K562 (cell line): ENCODE results near the gene SERPINE1. TPM values are rescaled to one million over a fixed set of nuclear protein-coding genes. Genes with fewer than 3 reads are reported as not detected.

Experiments
- CBFA2T3 ChIP-seq: fragments of 450-650 bp; IDR thresholded peaks from 2 replicates; pipeline ENCODE4 v1.6.1; 2017
- CEBPB ChIP-seq: fragments of 450-650 bp; IDR thresholded peaks from 2 replicates; pipeline ENCODE4 v1.6.1; 2016; ENCODE audit warnings: missing genetic modification characterization, missing compliant biosample characterization
- KLF13 ChIP-seq: fragments of 450-650 bp; IDR thresholded peaks from 2 replicates; pipeline ENCODE4 v1.6.1; 2016; ENCODE audit warnings: missing genetic modification characterization, low read depth, mild to moderate bottlenecking, missing compliant biosample characterization, moderate library complexity, borderline replicate concordance
- MXI1 ChIP-seq: IDR thresholded peaks from 2 replicates; pipeline ENCODE4 v1.6.1; 2011; ENCODE audit warnings: low read depth, mild to moderate bottlenecking, improper control_type of control experiment, low read length
- POLR3G ChIP-seq: IDR thresholded peaks from 2 replicates; pipeline ENCODE4 v1.6.1; 2011; ENCODE audit not compliant: insufficient read length, insufficient replicate concordance; ENCODE audit errors: extremely low read depth
- SPI1 ChIP-seq: IDR thresholded peaks from 2 replicates; pipeline ENCODE4 v1.6.1; 2011; ENCODE audit warnings: low read depth, low read length, control low read depth, borderline replicate concordance
- ZNF146 ChIP-seq: IDR thresholded peaks from one replicate; pipeline ENCODE4 v1.6.1; 2018; ENCODE audit warnings: missing compliant biosample characterization; ENCODE audit not compliant: unreplicated experiment
- polyA plus RNA-seq, 8 experiments: library from polyadenylated mRNA; depleted of rRNA in 4 of 8; stranded (reverse) in 5 of 8; unstranded in 3 of 8; fragments of >200 nt; fragmentation: Nextera tagmentation in 2 of 8; fragmentation: Illumina TruSeq in 1 of 8; extraction: Ambion mirVana in 2 of 8; extraction: Trizol in 1 of 8; gene quantifications; 2 replicates each; pipeline versions ENCODE4 v1.2.1 to v1.2.3, GENCODE V29; 2011 to 2014; ENCODE audit warnings: inconsistent platforms in 1 of 8, missing spikeins in 1 of 8
- total RNA-seq, 7 experiments: library from RNA; depleted of rRNA in 6 of 7; stranded (reverse); fragments of >200 nt in 6 of 7; fragmentation: Illumina TruSeq in 2 of 7; extraction: Trizol in 2 of 7; gene quantifications; 2 replicates each; pipeline versions ENCODE4 v1.2.1 to v1.2.3, GENCODE V29; 2011 to 2021; ENCODE audit warnings: low replicate concordance in 1 of 7
- TF ChIP-seq, protein P1 (sequence below), 2 experiments: fragments of 450-650 bp in 1 of 2; sonication (generic) in 1 of 2; formaldehyde crosslinking in 1 of 2; IDR thresholded peaks; 2 replicates each; pipeline versions ENCODE4 v1.7.1 to v1.9.0; 2016 to 2022; ENCODE audit warnings: inconsistent platforms in 1 of 2, mild to moderate bottlenecking in 1 of 2, missing genetic modification reagents in 1 of 2
- TF ChIP-seq, protein P2 (sequence below): fragments of 450-650 bp; formaldehyde crosslinking; IDR thresholded peaks from 2 replicates; pipeline ENCODE4 v1.4.0; 2022; ENCODE audit warnings: missing genetic modification characterization
- TF ChIP-seq, protein P3 (sequence below): fragments of 250-450 bp; sonication (Bioruptor Pico); IDR thresholded peaks from 2 replicates; pipeline ENCODE4 v1.5.0; 2021
- TF ChIP-seq, protein P4 (sequence below): fragments of 450-650 bp; IDR thresholded peaks from 2 replicates; pipeline ENCODE4 v1.6.1; 2016; ENCODE audit warnings: antibody characterized with exemption

Gene SERPINE1
- total and polyA plus RNA-seq, 9 of the 15 experiments (the other 6 are each of a cell fraction or from before 2014, with no cell fraction given): 0.22 to 4.8 (median 0.91) TPM

DNA sequence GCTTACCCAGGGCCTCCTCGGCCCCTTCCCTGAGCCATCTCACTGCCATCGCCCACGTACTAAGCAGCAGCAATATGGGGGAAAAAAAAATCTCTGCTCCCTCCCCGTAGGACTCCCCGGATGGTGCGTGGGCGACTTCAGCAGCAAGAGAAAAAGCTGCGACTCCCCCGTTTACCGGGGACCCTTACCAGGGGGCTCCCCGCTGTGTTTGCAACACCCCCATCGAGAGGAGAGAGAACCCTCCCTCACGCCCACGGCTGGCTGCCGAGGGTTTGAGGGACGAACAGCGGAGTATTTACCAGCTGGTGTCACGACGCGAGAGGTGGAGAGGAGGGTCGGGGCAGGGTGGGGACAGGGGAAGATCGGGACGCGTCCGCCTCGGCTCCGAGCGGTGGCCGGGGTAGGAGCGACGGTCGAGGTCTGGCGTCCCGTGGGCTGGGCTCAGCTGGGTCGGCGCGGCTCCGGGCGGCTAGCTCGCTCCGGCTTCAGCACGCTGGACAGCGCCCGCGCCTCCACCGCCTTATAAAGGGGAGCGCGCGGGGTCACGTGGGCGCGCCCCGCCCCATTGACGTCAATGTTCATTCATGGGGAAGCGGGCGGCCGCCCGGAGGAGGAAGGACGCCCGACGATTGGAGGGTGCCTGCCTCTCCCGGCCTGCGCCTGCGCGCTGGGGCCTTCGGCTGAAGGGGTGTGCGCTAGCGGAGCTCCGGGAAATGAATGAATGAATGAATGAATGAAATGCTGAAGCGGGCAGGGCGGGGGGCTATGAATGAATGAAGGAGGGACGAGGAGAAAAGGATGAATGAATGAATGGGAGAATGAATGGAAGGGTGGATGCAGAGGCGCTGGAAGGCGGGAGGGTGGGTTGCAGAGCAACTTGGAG, 38.4 kb downstream of the SERPINE1 start, which contains the start of gene VGF (continued):
- TF ChIP-seq, protein P1, sequence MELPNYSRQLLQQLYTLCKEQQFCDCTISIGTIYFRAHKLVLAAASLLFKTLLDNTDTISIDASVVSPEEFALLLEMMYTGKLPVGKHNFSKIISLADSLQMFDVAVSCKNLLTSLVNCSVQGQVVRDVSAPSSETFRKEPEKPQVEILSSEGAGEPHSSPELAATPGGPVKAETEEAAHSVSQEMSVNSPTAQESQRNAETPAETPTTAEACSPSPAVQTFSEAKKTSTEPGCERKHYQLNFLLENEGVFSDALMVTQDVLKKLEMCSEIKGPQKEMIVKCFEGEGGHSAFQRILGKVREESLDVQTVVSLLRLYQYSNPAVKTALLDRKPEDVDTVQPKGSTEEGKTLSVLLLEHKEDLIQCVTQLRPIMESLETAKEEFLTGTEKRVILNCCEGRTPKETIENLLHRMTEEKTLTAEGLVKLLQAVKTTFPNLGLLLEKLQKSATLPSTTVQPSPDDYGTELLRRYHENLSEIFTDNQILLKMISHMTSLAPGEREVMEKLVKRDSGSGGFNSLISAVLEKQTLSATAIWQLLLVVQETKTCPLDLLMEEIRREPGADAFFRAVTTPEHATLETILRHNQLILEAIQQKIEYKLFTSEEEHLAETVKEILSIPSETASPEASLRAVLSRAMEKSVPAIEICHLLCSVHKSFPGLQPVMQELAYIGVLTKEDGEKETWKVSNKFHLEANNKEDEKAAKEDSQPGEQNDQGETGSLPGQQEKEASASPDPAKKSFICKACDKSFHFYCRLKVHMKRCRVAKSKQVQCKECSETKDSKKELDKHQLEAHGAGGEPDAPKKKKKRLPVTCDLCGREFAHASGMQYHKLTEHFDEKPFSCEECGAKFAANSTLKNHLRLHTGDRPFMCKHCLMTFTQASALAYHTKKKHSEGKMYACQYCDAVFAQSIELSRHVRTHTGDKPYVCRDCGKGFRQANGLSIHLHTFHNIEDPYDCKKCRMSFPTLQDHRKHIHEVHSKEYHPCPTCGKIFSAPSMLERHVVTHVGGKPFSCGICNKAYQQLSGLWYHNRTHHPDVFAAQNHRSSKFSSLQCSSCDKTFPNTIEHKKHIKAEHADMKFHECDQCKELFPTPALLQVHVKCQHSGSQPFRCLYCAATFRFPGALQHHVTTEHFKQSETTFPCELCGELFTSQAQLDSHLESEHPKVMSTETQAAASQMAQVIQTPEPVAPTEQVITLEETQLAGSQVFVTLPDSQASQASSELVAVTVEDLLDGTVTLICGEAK (IDR thresholded peaks at IDR 0.05): peak; percentile 77
- TF ChIP-seq, protein P1 (CRISPR knock-in tag; IDR thresholded peaks at IDR 0.05): peak; percentile 65
- TF ChIP-seq, protein P2, sequence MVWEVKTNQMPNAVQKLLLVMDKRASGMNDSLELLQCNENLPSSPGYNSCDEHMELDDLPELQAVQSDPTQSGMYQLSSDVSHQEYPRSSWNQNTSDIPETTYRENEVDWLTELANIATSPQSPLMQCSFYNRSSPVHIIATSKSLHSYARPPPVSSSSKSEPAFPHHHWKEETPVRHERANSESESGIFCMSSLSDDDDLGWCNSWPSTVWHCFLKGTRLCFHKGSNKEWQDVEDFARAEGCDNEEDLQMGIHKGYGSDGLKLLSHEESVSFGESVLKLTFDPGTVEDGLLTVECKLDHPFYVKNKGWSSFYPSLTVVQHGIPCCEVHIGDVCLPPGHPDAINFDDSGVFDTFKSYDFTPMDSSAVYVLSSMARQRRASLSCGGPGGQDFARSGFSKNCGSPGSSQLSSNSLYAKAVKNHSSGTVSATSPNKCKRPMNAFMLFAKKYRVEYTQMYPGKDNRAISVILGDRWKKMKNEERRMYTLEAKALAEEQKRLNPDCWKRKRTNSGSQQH (CRISPR knock-in tag): peak; percentile 94; the same call in 1 of the 2 replicates
- TF ChIP-seq, protein P3, sequence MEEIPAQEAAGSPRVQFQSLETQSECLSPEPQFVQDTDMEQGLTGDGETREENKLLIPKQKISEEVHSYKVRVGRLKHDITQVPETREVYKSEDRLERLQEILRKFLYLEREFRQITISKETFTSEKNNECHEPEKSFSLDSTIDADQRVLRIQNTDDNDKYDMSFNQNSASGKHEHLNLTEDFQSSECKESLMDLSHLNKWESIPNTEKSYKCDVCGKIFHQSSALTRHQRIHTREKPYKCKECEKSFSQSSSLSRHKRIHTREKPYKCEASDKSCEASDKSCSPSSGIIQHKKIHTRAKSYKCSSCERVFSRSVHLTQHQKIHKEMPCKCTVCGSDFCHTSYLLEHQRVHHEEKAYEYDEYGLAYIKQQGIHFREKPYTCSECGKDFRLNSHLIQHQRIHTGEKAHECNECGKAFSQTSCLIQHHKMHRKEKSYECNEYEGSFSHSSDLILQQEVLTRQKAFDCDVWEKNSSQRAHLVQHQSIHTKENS (CRISPR knock-in tag): no peak
- TF ChIP-seq POLR3G (no peak), MXI1 (peak; percentile 90), KLF13 (peak; percentile 81; the same call in 1 of the 2 replicates), CEBPB (tag) (no peak), SPI1 (peak; percentile 22; the same call in 1 of the 2 replicates), ZNF146 (CRISPR knock-in tag) (peak; percentile 43), CBFA2T3 (no peak)
- TF ChIP-seq, protein P4, sequence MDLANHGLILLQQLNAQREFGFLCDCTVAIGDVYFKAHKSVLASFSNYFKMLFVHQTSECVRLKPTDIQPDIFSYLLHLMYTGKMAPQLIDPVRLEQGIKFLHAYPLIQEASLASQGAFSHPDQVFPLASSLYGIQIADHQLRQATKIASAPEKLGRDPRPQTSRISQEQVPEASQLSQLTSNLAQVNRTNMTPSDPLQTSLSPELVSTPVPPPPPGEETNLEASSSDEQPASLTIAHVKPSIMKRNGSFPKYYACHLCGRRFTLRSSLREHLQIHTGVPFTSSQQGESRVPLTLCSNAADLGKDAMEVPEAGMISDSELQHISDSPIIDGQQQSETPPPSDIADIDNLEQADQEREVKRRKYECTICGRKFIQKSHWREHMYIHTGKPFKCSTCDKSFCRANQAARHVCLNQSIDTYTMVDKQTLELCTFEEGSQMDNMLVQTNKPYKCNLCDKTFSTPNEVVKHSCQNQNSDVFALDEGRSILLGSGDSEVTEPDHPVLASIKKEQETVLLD: peak; percentile 96
